Activated T-helper 17 cell treated with anti-CD3 and anti-CD28 coated beads, Interleukin-2, amount 50 U/mL, for 72 hours (primary cell): ENCODE results near the gene MLC1. TPM values are rescaled to one million over a fixed set of nuclear protein-coding genes. Genes with fewer than 3 reads are reported as not detected.

ENCODE experiments used
- ATAC-seq: fragments of 150-1000 bp; cut with Tn5 transposase; replicated peaks from 2 replicates; pipeline ENCODE4 v1.10.0; 2021; ENCODE audit warnings: mild to moderate bottlenecking, moderate library complexity
- H3K27ac Mint-ChIP-seq: one replicate; pipeline ENCODE4 v1.8.0; 2022; ENCODE audit warnings: mixed read lengths
- H3K27me3 Mint-ChIP-seq: one replicate; pipeline ENCODE4 v1.8.0; 2022; ENCODE audit warnings: mixed read lengths
- H3K36me3 Mint-ChIP-seq: one replicate; pipeline ENCODE4 v1.8.0; 2022; ENCODE audit warnings: low read depth, mild to moderate bottlenecking, mixed read lengths
- H3K4me1 Mint-ChIP-seq: one replicate; pipeline ENCODE4 v1.8.0; 2022; ENCODE audit warnings: mixed read lengths
- H3K4me3 Mint-ChIP-seq: one replicate; pipeline ENCODE4 v1.8.0; 2022; ENCODE audit warnings: mild to moderate bottlenecking, mixed read lengths
- H3K9me3 Mint-ChIP-seq: one replicate; pipeline ENCODE4 v1.8.0; 2022; ENCODE audit warnings: mixed read lengths
- total RNA-seq, 2 donors: library from RNA; stranded (reverse); gene quantifications; one replicate each; pipeline ENCODE4 v1.2.3, GENCODE V29; 2022

The MLC1 gene
- total RNA-seq, 2 donors from 2014 or later, result 0.13 TPM; not detected in 1

GRCh38 chr22:50076646-50077535 lies 8.3 kb downstream of the MLC1 start:
- no peaks in the 10 kb centered on the region for H3K4me1 Mint-ChIP-seq
- H3K9me3 Mint-ChIP-seq, result no peaks in the 10 kb centered on the region
- H3K36me3 Mint-ChIP-seq, result no peaks in the 10 kb centered on the region
- peaks cover 10% of the 10 kb centered on the region for H3K27me3 Mint-ChIP-seq
- H3K27ac Mint-ChIP-seq, result no peak overlapping the region
- ATAC-seq, result no peak
- no peak overlapping the region for H3K4me3 Mint-ChIP-seq

GRCh38 chr22:50074551-50075530 lies 10.4 kb downstream of the MLC1 start:
- Mint-ChIP-seq H3K4me3 (no peak overlapping the region), H3K36me3 (no peaks in the 10 kb centered on the region), H3K9me3 (no peaks in the 10 kb centered on the region), H3K27me3 (no peaks in the 10 kb centered on the region), H3K27ac (no peak overlapping the region), H3K4me1 (no peaks in the 10 kb centered on the region)
- ATAC-seq, result no peak

GRCh38 chr22:50074056-50074455 lies 11.2 kb downstream of the MLC1 start:
- no peak for ATAC-seq
- H3K9me3 Mint-ChIP-seq, result no peaks in the 10 kb centered on the region
- no peak overlapping the region for H3K4me3 Mint-ChIP-seq
- no peaks in the 10 kb centered on the region for H3K27me3 Mint-ChIP-seq
- no peak overlapping the region for H3K27ac Mint-ChIP-seq
- no peaks in the 10 kb centered on the region for H3K4me1 Mint-ChIP-seq
- H3K36me3 Mint-ChIP-seq, result no peaks in the 10 kb centered on the region

GRCh38 chr22:50072714-50073538 lies 12.3 kb downstream of the MLC1 start:
- H3K27me3 Mint-ChIP-seq, result peaks cover under 1% of the 10 kb centered on the region
- no peaks in the 10 kb centered on the region for H3K4me1 Mint-ChIP-seq
- H3K36me3 Mint-ChIP-seq, result no peaks in the 10 kb centered on the region
- H3K9me3 Mint-ChIP-seq, result no peaks in the 10 kb centered on the region
- no peak overlapping the region for H3K4me3 Mint-ChIP-seq
- no peak overlapping the region for H3K27ac Mint-ChIP-seq
- no peak for ATAC-seq

- no peak overlapping the region for H3K4me3 Mint-ChIP-seq
- no peaks in the 10 kb centered on the region for H3K36me3 Mint-ChIP-seq
- H3K27me3 Mint-ChIP-seq, result peaks cover 3% of the 10 kb centered on the region
- no peaks in the 10 kb centered on the region for H3K9me3 Mint-ChIP-seq
- ATAC-seq, result no peak
- no peaks in the 10 kb centered on the region for H3K4me1 Mint-ChIP-seq
- no peak overlapping the region for H3K27ac Mint-ChIP-seq
Measured at GRCh38 chr22:50072167-50072555, 13.1 kb downstream of the MLC1 start.

GRCh38 chr22:50071432-50072166 lies 13.6 kb downstream of the MLC1 start:
- Mint-ChIP-seq H3K4me3 (no peak overlapping the region), H3K9me3 (no peaks in the 10 kb centered on the region), H3K27ac (no peak overlapping the region)

GRCh38 chr22:50070366-50070765 lies 14.9 kb downstream of the MLC1 start:
- Mint-ChIP-seq H3K36me3 (no peaks in the 10 kb centered on the region), H3K4me1 (no peaks in the 10 kb centered on the region), H3K27ac (no peak overlapping the region), H3K27me3 (peaks cover 3% of the 10 kb centered on the region), H3K4me3 (no peak overlapping the region), H3K9me3 (no peaks in the 10 kb centered on the region)
- no peak for ATAC-seq

More at GRCh38 chr22:50071432-50072166, 13.6 kb downstream of the MLC1 start:
- no peaks in the 10 kb centered on the region for H3K4me1 Mint-ChIP-seq
- no peak for ATAC-seq
- no peaks in the 10 kb centered on the region for H3K36me3 Mint-ChIP-seq
- H3K27me3 Mint-ChIP-seq, result peaks cover 3% of the 10 kb centered on the region

- Mint-ChIP-seq H3K36me3 (no peaks in the 10 kb centered on the region), H3K4me1 (no peaks in the 10 kb centered on the region), H3K27ac (no peak overlapping the region), H3K4me3 (no peak overlapping the region), H3K9me3 (no peaks in the 10 kb centered on the region), H3K27me3 (peaks cover 3% of the 10 kb centered on the region)
- no peak for ATAC-seq
Measured at GRCh38 chr22:50068096-50068495, 17.1 kb downstream of the MLC1 start.

GRCh38 chr22:50067244-50067643 lies 18.0 kb downstream of the MLC1 start:
- no peaks in the 10 kb centered on the region for H3K4me1 Mint-ChIP-seq
- no peak overlapping the region for H3K4me3 Mint-ChIP-seq
- no peak for ATAC-seq
- H3K27ac Mint-ChIP-seq, result no peak overlapping the region
- H3K36me3 Mint-ChIP-seq, result no peaks in the 10 kb centered on the region
- H3K27me3 Mint-ChIP-seq, result peaks cover 3% of the 10 kb centered on the region
- H3K9me3 Mint-ChIP-seq, result no peaks in the 10 kb centered on the region

GRCh38 chr22:50064453-50064852 lies 20.8 kb downstream of the MLC1 start:
- Mint-ChIP-seq H3K4me3 (no peak overlapping the region), H3K9me3 (no peaks in the 10 kb centered on the region), H3K36me3 (no peaks in the 10 kb centered on the region), H3K27ac (no peak overlapping the region), H3K4me1 (no peaks in the 10 kb centered on the region), H3K27me3 (peaks cover 7% of the 10 kb centered on the region)
- ATAC-seq, result no peak

GRCh38 chr22:50063589-50064393 lies 21.4 kb downstream of the MLC1 start:
- ATAC-seq, result no peak
- no peak overlapping the region for H3K27ac Mint-ChIP-seq
- H3K27me3 Mint-ChIP-seq, result peaks cover 11% of the 10 kb centered on the region
- H3K4me3 Mint-ChIP-seq, result no peak overlapping the region
- no peaks in the 10 kb centered on the region for H3K9me3 Mint-ChIP-seq
- H3K36me3 Mint-ChIP-seq, result no peaks in the 10 kb centered on the region
- H3K4me1 Mint-ChIP-seq, result no peaks in the 10 kb centered on the region

GRCh38 chr22:50062509-50063135 lies 22.6 kb downstream of the MLC1 start:
- ATAC-seq, result no peak
- H3K9me3 Mint-ChIP-seq, result no peaks in the 10 kb centered on the region

More at GRCh38 chr22:50062509-50063135, 22.6 kb downstream of the MLC1 start:
- Mint-ChIP-seq H3K4me1 (no peaks in the 10 kb centered on the region), H3K27ac (no peak overlapping the region), H3K4me3 (no peak overlapping the region), H3K27me3 (peaks cover 10% of the 10 kb centered on the region), H3K36me3 (no peaks in the 10 kb centered on the region)
